ENCODE results near the gene SUSD2.
A peak's percentile ranks its signal among the peaks of the same experiment; 100 is the strongest.

GRCh38 chr22:24175160-24175808, 6.0 kb upstream of the SUSD2 start:
- TF ChIP-seq CTCF (IDR thresholded peaks at IDR 0.05; ENCODE audit: poor library complexity) (peak; percentile 73), EZH2phosphoT487 (IDR thresholded peaks at IDR 0.05; ENCODE audit: low read depth, severe bottlenecking, unreplicated experiment) (no peak)
